Measurements from ENCODE around the gene CYP2A13. TPM values are rescaled to one million over a fixed set of nuclear protein-coding genes. Genes with fewer than 3 reads are reported as not detected.
"Not testable (repeated sequence)": the region's sequence is repeated elsewhere in the genome, so short reads cannot be mapped to it uniquely, and the experiment has no call there.

The CYP2A13 gene
- total RNA-seq, 1 experiment from 2014 or later, result 0.63 TPM

- H3K4me3 Mint-ChIP-seq, result peak overlapping the region; percentile 72 to 83; a peak in 3 of 5 replicates
- TF ChIP-seq, protein P1, sequence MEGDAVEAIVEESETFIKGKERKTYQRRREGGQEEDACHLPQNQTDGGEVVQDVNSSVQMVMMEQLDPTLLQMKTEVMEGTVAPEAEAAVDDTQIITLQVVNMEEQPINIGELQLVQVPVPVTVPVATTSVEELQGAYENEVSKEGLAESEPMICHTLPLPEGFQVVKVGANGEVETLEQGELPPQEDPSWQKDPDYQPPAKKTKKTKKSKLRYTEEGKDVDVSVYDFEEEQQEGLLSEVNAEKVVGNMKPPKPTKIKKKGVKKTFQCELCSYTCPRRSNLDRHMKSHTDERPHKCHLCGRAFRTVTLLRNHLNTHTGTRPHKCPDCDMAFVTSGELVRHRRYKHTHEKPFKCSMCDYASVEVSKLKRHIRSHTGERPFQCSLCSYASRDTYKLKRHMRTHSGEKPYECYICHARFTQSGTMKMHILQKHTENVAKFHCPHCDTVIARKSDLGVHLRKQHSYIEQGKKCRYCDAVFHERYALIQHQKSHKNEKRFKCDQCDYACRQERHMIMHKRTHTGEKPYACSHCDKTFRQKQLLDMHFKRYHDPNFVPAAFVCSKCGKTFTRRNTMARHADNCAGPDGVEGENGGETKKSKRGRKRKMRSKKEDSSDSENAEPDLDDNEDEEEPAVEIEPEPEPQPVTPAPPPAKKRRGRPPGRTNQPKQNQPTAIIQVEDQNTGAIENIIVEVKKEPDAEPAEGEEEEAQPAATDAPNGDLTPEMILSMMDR (conservative IDR thresholded peaks at IDR 0.05), result no peak
- Histone ChIP-seq H3T11ph (ENCODE audit: low read length) (no peak overlapping the region), H2BK20ac (ENCODE audit: low read depth, low read length, poor library complexity, severe bottlenecking) (no peak overlapping the region), H2BK120ac (ENCODE audit: low read depth, low read length, poor library complexity, severe bottlenecking) (no peak overlapping the region), H3K9ac (ENCODE audit: extremely low read depth, insufficient read length, low read length) (no peak overlapping the region), H3K56ac (ENCODE audit: insufficient read length, low read depth, low read length) (no peak overlapping the region), H2AK5ac (ENCODE audit: insufficient read length, low read length) (no peak overlapping the region), H3K14ac (ENCODE audit: insufficient read depth, low read length) (no peak overlapping the region), H3K18ac (ENCODE audit: insufficient read length, low read depth, low read length) (no peak overlapping the region), H4K91ac (ENCODE audit: insufficient read length, low read depth, low read length) (no peak overlapping the region), H3K9me3 (ENCODE audit: control insufficient read depth, low read depth, low read length) (no peaks in the 10 kb centered on the region), H3K4me2 (ENCODE audit: insufficient read depth, insufficient read length, low read length) (no peak overlapping the region), H3K27ac (ENCODE audit: insufficient read length, low read depth, low read length) (no peak overlapping the region), H3K23ac (ENCODE audit: insufficient read length, low read depth, low read length) (no peak overlapping the region), H2AFZ (ENCODE audit: low read length) (no peak overlapping the region), H2BK15ac (ENCODE audit: low read depth, low read length) (no peak overlapping the region), H3K23me2 (ENCODE audit: insufficient read length, low read depth, low read length, poor library complexity, severe bottlenecking) (peaks cover 3% of the 10 kb centered on the region), H3K79me2 (ENCODE audit: insufficient read depth, low read length) (no peaks in the 10 kb centered on the region), H4K5ac (ENCODE audit: insufficient read length, low read depth, low read length) (no peak overlapping the region), H3K79me1 (ENCODE audit: insufficient read depth, low read depth, low read length, poor library complexity, severe bottlenecking) (no peaks in the 10 kb centered on the region), H3K4ac (ENCODE audit: low read depth, low read length) (no peak overlapping the region), H3K27me3 (ENCODE audit: insufficient read depth, low read length) (no peaks in the 10 kb centered on the region), H2BK12ac (ENCODE audit: insufficient read length, low read depth, low read length) (no peak overlapping the region), H2BK5ac (ENCODE audit: insufficient read length, low read length) (no peak overlapping the region), H3K4me1 (ENCODE audit: insufficient read depth, low read length) (no peaks in the 10 kb centered on the region), H4K8ac (replicated peaks; ENCODE audit: insufficient read length, low read depth, low read length) (no peak overlapping the region), H4K20me1 (ENCODE audit: control insufficient read depth, insufficient read depth, insufficient read length) (no peaks in the 10 kb centered on the region)
- H3K9me3 Mint-ChIP-seq, result no peaks in the 10 kb centered on the region; a peak in 1 of 5 replicates
- H3K27me3 Mint-ChIP-seq (ENCODE audit: low read depth), result peaks cover 38% of the 10 kb centered on the region
- no peak for DNase-seq
- no CpG with 5 or more reads among the region's 20 CpGs for WGBS (ENCODE audit: extremely low coverage, insufficient read length, low lambda C conversion rate)
- peaks cover 18 to 41% of the 10 kb centered on the region in 2 experiments for H3K4me1 Mint-ChIP-seq
- no peaks in the 10 kb centered on the region for H3K36me3 Mint-ChIP-seq (ENCODE audit: insufficient read depth in 1 of 3, low read depth in 3 of 3)
- peak overlapping the region in 2 of 3 experiments; percentile 63 to 77; a peak in 2 of 7 replicates for H3K27ac Mint-ChIP-seq
Measured at GRCh38 chr19:41134616-41135015, 46.4 kb downstream of the CYP2A13 start.

- not testable (repeated sequence) for H3K18ac ChIP-seq (ENCODE audit: insufficient read length, low read depth, low read length); H4K91ac ChIP-seq (ENCODE audit: insufficient read length, low read depth, low read length); H2BK15ac ChIP-seq (ENCODE audit: low read depth, low read length); H3K56ac ChIP-seq (ENCODE audit: insufficient read length, low read depth, low read length); H3K36me3 Mint-ChIP-seq (ENCODE audit: insufficient read depth in 1 of 3, low read depth in 3 of 3); H2BK5ac ChIP-seq (ENCODE audit: insufficient read length, low read length); H4K8ac ChIP-seq (replicated peaks; ENCODE audit: insufficient read length, low read depth, low read length); H3K27me3 ChIP-seq (ENCODE audit: insufficient read depth, low read length); H3K27ac ChIP-seq (ENCODE audit: insufficient read length, low read depth, low read length); H3K4ac ChIP-seq (ENCODE audit: low read depth, low read length); H2AK5ac ChIP-seq (ENCODE audit: insufficient read length, low read length); H2BK12ac ChIP-seq (ENCODE audit: insufficient read length, low read depth, low read length); H3K9ac ChIP-seq (ENCODE audit: extremely low read depth, insufficient read length, low read length); H4K20me1 ChIP-seq (ENCODE audit: control insufficient read depth, insufficient read depth, insufficient read length); H3K23ac ChIP-seq (ENCODE audit: insufficient read length, low read depth, low read length); H2BK20ac ChIP-seq (ENCODE audit: low read depth, low read length, poor library complexity, severe bottlenecking); H2AFZ ChIP-seq (ENCODE audit: low read length); H4K5ac ChIP-seq (ENCODE audit: insufficient read length, low read depth, low read length); H3K23me2 ChIP-seq (ENCODE audit: insufficient read length, low read depth, low read length, poor library complexity, severe bottlenecking); H3K9me3 Mint-ChIP-seq; H3K9me3 ChIP-seq (ENCODE audit: control insufficient read depth, low read depth, low read length); H2BK120ac ChIP-seq (ENCODE audit: low read depth, low read length, poor library complexity, severe bottlenecking); H3K4me1 ChIP-seq (ENCODE audit: insufficient read depth, low read length); H3K79me1 ChIP-seq (ENCODE audit: insufficient read depth, low read depth, low read length, poor library complexity, severe bottlenecking); H3T11ph ChIP-seq (ENCODE audit: low read length); H3K79me2 ChIP-seq (ENCODE audit: insufficient read depth, low read length)
- H3K27me3 Mint-ChIP-seq (ENCODE audit: low read depth), result peaks cover 33% of the 10 kb centered on the region
- DNase-seq, result peak; percentile 84
- H3K27ac Mint-ChIP-seq, result peak overlapping the region; percentile 97 to 98 (median 97)
- Histone ChIP-seq H3K4me2 (ENCODE audit: insufficient read depth, insufficient read length, low read length) (peak overlapping the region; percentile 51), H3K14ac (ENCODE audit: insufficient read depth, low read length) (peak overlapping the region; percentile 91)
- WGBS (ENCODE audit: extremely low coverage, insufficient read length, low lambda C conversion rate), result no CpG with 5 or more reads among the region's 76 CpGs
- H3K4me1 Mint-ChIP-seq, result peaks cover 18 to 37% of the 10 kb centered on the region in 2 experiments
- peak overlapping the region; percentile 83 to 92 for H3K4me3 Mint-ChIP-seq
Measured at GRCh38 chr19:41135390-41136384, 47.4 kb downstream of the CYP2A13 start.
